K562 (cell line): ENCODE measurements around the gene TMCO2. TPM values are rescaled to one million over a fixed set of nuclear protein-coding genes. Genes with fewer than 3 reads are reported as not detected.

Experiments
- CUX1 ChIP-seq: fragments of 200-800 bp; sonication (Bioruptor generic); IDR thresholded peaks from 2 replicates; pipeline ENCODE4 v1.6.1; 2016; ENCODE audit warnings: missing genetic modification characterization, missing compliant biosample characterization
- ELK1 ChIP-seq: sonication (generic); formaldehyde crosslinking; IDR thresholded peaks from 2 replicates; pipeline ENCODE4 v1.8.1; 2022; ENCODE audit warnings: missing genetic modification reagents
- HCFC1 ChIP-seq: IDR thresholded peaks from 2 replicates; pipeline ENCODE4 v1.6.1; 2012; ENCODE audit warnings: low read depth, low read length, improper control_type of control experiment
- SNIP1 ChIP-seq: fragments of 450-650 bp; IDR thresholded peaks from 2 replicates; pipeline ENCODE4 v1.7.1; 2017; ENCODE audit warnings: low read depth, mild to moderate bottlenecking
- USF2 ChIP-seq: sonication (generic); formaldehyde crosslinking; IDR thresholded peaks from 2 replicates; pipeline ENCODE4 v1.5.0; 2020; ENCODE audit warnings: missing genetic modification reagents
- ZBTB40 ChIP-seq, 2 experiments: fragments of 450-650 bp in 1 of 2; sonication (generic) in 1 of 2; formaldehyde crosslinking in 1 of 2; IDR thresholded peaks; 2 replicates each; pipeline versions ENCODE4 v1.7.1 to v1.9.0; 2016 to 2022; ENCODE audit warnings: inconsistent platforms in 1 of 2, mild to moderate bottlenecking in 1 of 2, missing genetic modification reagents in 1 of 2
- ZNF347 ChIP-seq: fragments of 450-650 bp; formaldehyde crosslinking; IDR thresholded peaks from 2 replicates; pipeline ENCODE4 v1.4.0; 2020; ENCODE audit warnings: low read depth, mild to moderate bottlenecking, moderate library complexity
- polyA plus RNA-seq, 8 experiments: library from polyadenylated mRNA; depleted of rRNA in 4 of 8; stranded (reverse) in 5 of 8; unstranded in 3 of 8; fragments of >200 nt; fragmentation: Nextera tagmentation in 2 of 8; fragmentation: Illumina TruSeq in 1 of 8; extraction: Ambion mirVana in 2 of 8; extraction: Trizol in 1 of 8; gene quantifications; 2 replicates each; pipeline versions ENCODE4 v1.2.1 to v1.2.3, GENCODE V29; 2011 to 2014; ENCODE audit warnings: inconsistent platforms in 1 of 8, missing spikeins in 1 of 8
- total RNA-seq, 7 experiments: library from RNA; depleted of rRNA in 6 of 7; stranded (reverse); fragments of >200 nt in 6 of 7; fragmentation: Illumina TruSeq in 2 of 7; extraction: Trizol in 2 of 7; gene quantifications; 2 replicates each; pipeline versions ENCODE4 v1.2.1 to v1.2.3, GENCODE V29; 2011 to 2021; ENCODE audit warnings: low replicate concordance in 1 of 7

The TMCO2 gene
- total and polyA plus RNA-seq, 9 of the 15 experiments (the other 6 are each of a cell fraction or from before 2014, with no cell fraction given) = not detected

GRCh38 chr1:40251456-40251855 lies 3.7 kb downstream of the TMCO2 start (continued):
- TF ChIP-seq ZBTB40 (IDR thresholded peaks at IDR 0.05) (peak; percentile 78), ZBTB40 (CRISPR knock-in tag; IDR thresholded peaks at IDR 0.05) (no peak; the same call in 1 of the 2 replicates), CUX1 (CRISPR knock-in tag) (no peak), HCFC1 (no peak), USF2 (CRISPR knock-in tag) (no peak), ELK1 (CRISPR knock-in tag) (no peak), ZNF347 (CRISPR knock-in tag) (no peak), SNIP1 (no peak)
